GM12873 (cell line): ENCODE results near the gene FOXO1.

Experiments
- CTCF ChIP-seq: IDR thresholded peaks from 2 replicates; pipeline ENCODE4 v1.5.1; 2012; ENCODE audit warnings: low read depth, mild to moderate bottlenecking, moderate library complexity, low read length, control low read depth; ENCODE audit not compliant: insufficient read depth; ENCODE audit errors: missing control alignments

Gene FOXO1

GRCh38 chr13:40619479-40619814 lies 47.0 kb downstream of the FOXO1 start:
- TF ChIP-seq CTCF = no peak

- no peak for TF ChIP-seq CTCF
Measured at GRCh38 chr13:40618581-40619478, 47.6 kb downstream of the FOXO1 start.

- no peak for TF ChIP-seq CTCF
Measured at GRCh38 chr13:40617801-40618356, 48.6 kb downstream of the FOXO1 start.

- TF ChIP-seq CTCF = no peak
Measured at GRCh38 chr13:40615619-40616018, 50.8 kb downstream of the FOXO1 start.

- TF ChIP-seq CTCF = no peak
Measured at GRCh38 chr13:40613914-40614313, 52.5 kb downstream of the FOXO1 start.

GRCh38 chr13:40613192-40613818 lies 53.1 kb downstream of the FOXO1 start:
- no peak for TF ChIP-seq CTCF

- TF ChIP-seq CTCF = no peak
Measured at GRCh38 chr13:40612041-40612440, 54.4 kb downstream of the FOXO1 start.
